Epithelial cell of esophagus (primary cell): Measurements from ENCODE around the gene AFDN.
"Not testable (repeated sequence)": the region's sequence is repeated elsewhere in the genome, so short reads cannot be mapped to it uniquely, and the experiment has no call there.

Experiments
- DNase-seq: peaks from one replicate; pipeline ENCODE4 v3.0.0; 2010; ENCODE audit warnings: low read depth
- H3K4me3 ChIP-seq: 2 replicates; pipeline ENCODE4 v1.5.1; 2011; ENCODE audit warnings: mild to moderate bottlenecking, low read length, control low read depth
- CTCF ChIP-seq: IDR thresholded peaks from 2 replicates; pipeline ENCODE4 v1.5.1; 2011; ENCODE audit warnings: low read depth, mild to moderate bottlenecking, low read length, control low read depth, inconsistent platforms; ENCODE audit not compliant: insufficient read depth; ENCODE audit errors: missing control alignments

AFDN gene

GRCh38 chr6:167998215-167998614 lies 171.5 kb downstream of the AFDN start:
- no peak for TF ChIP-seq CTCF
- DNase-seq: no peak
- H3K4me3 ChIP-seq: no peak overlapping the region

- no peak for TF ChIP-seq CTCF
- H3K4me3 ChIP-seq: no peak overlapping the region
- no peak for DNase-seq
These were observed 173.7 kb downstream of the AFDN start for GRCh38 chr6:168000198-168001028.

- no peak overlapping the region for H3K4me3 ChIP-seq
- no peak for DNase-seq
- no peak for TF ChIP-seq CTCF
These were observed 174.3 kb downstream of the AFDN start for GRCh38 chr6:168001029-168001332.

GRCh38 chr6:168001514-168001913 lies 174.8 kb downstream of the AFDN start:
- not testable (repeated sequence) for DNase-seq, H3K4me3 ChIP-seq

- TF ChIP-seq CTCF: no peak
- no peak for DNase-seq
- H3K4me3 ChIP-seq: no peak overlapping the region
These were observed 176.1 kb downstream of the AFDN start for GRCh38 chr6:168002804-168003203.

- DNase-seq: no peak
- TF ChIP-seq CTCF: no peak
- H3K4me3 ChIP-seq: no peak overlapping the region
These were observed 177.3 kb downstream of the AFDN start for GRCh38 chr6:168004023-168004422.

GRCh38 chr6:168004945-168005344 lies 178.2 kb downstream of the AFDN start:
- no peak for TF ChIP-seq CTCF
- DNase-seq: no peak
- H3K4me3 ChIP-seq: no peak overlapping the region
